Measurements from ENCODE around the gene PHLDA2. TPM values are rescaled to one million over a fixed set of nuclear protein-coding genes. Genes with fewer than 3 reads are reported as not detected.

PHLDA2 gene
- total RNA-seq, 2 experiments from 2014 or later, result 0.16 to 0.34 TPM

DNA sequence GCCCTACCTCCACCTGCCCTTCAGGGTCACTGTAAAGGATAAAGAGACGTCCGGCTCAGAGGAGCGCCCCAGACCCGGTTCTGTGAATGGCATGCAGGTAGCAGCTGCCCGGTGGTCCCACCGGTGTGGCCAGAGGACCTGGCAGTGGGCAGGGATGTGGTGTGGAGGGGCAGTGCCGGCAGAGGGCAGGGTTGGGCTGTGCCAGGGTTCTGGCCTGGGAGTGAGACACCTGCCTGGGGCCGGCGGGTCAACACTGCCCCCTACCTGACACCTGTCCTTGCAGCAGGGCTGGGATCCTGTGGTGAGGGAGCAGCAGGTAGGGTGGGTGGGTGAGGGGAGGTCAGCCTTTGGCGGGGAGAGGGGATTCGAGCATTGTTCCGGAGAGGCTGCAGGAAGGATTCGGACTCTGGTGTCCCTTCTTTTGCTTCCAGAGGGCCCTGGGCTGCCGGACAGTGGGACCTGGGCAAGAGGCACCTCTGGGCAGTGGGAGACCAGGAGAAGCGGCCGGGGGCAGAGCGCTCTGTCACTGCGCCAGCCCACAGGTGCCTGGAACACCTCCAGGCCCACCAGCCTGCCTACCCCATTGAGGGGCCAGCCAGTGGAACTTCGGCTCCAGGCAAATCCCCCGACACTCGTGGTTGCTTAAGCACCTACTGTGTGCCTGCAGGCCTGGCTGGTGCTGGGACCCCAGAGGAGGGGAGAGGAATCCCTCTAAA, 1.6 kb upstream of the PHLDA2 start:
- DNase-seq (ENCODE audit: low spot score), result peak; percentile 73
- Histone ChIP-seq H4K20me1 (ENCODE audit: insufficient read depth, low read length) (no peaks in the 10 kb centered on the region), H2AFZ (ENCODE audit: low read length) (no peak overlapping the region), H3K79me2 (ENCODE audit: insufficient read depth, low read depth, low read length) (no peaks in the 10 kb centered on the region), H3K9me3 (ENCODE audit: low read length) (no peaks in the 10 kb centered on the region), H3K9me2 (ENCODE audit: insufficient read depth, low read length) (no peaks in the 10 kb centered on the region), H3K4me3 (ENCODE audit: low read depth, low read length, poor library complexity, severe bottlenecking) (no peak overlapping the region), H3K4me2 (ENCODE audit: low read length) (peak overlapping the region; percentile 33), H3K27ac (ENCODE audit: low read depth, low read length, poor library complexity, severe bottlenecking) (no peak overlapping the region), H3K36me3 (ENCODE audit: insufficient read depth, low read length) (no peaks in the 10 kb centered on the region), H3K4me1 (ENCODE audit: insufficient read depth, low read length, poor library complexity, severe bottlenecking) (no peaks in the 10 kb centered on the region)
- TF ChIP-seq EZH2phosphoT487 (IDR thresholded peaks at IDR 0.05; ENCODE audit: borderline replicate concordance, low read depth, low read length), result no peak
- TF ChIP-seq, protein P1, sequence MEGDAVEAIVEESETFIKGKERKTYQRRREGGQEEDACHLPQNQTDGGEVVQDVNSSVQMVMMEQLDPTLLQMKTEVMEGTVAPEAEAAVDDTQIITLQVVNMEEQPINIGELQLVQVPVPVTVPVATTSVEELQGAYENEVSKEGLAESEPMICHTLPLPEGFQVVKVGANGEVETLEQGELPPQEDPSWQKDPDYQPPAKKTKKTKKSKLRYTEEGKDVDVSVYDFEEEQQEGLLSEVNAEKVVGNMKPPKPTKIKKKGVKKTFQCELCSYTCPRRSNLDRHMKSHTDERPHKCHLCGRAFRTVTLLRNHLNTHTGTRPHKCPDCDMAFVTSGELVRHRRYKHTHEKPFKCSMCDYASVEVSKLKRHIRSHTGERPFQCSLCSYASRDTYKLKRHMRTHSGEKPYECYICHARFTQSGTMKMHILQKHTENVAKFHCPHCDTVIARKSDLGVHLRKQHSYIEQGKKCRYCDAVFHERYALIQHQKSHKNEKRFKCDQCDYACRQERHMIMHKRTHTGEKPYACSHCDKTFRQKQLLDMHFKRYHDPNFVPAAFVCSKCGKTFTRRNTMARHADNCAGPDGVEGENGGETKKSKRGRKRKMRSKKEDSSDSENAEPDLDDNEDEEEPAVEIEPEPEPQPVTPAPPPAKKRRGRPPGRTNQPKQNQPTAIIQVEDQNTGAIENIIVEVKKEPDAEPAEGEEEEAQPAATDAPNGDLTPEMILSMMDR (conservative IDR thresholded peaks at IDR 0.05; ENCODE audit: low read length), result peak; percentile 80
- ChIA-PET POLR2A (no interaction called here), CTCF (ENCODE audit: unreplicated experiment) (no interaction called here)
- BruUV-seq (replicated peaks), result no TSS peak
- intact Hi-C loops (cut with micrococcal nuclease; ENCODE audit: unreplicated experiment), result loop anchor here (2.0 kb wide), 1 partner anchor 160 kb away; no protein-coding TSS in a partner anchor

DNA sequence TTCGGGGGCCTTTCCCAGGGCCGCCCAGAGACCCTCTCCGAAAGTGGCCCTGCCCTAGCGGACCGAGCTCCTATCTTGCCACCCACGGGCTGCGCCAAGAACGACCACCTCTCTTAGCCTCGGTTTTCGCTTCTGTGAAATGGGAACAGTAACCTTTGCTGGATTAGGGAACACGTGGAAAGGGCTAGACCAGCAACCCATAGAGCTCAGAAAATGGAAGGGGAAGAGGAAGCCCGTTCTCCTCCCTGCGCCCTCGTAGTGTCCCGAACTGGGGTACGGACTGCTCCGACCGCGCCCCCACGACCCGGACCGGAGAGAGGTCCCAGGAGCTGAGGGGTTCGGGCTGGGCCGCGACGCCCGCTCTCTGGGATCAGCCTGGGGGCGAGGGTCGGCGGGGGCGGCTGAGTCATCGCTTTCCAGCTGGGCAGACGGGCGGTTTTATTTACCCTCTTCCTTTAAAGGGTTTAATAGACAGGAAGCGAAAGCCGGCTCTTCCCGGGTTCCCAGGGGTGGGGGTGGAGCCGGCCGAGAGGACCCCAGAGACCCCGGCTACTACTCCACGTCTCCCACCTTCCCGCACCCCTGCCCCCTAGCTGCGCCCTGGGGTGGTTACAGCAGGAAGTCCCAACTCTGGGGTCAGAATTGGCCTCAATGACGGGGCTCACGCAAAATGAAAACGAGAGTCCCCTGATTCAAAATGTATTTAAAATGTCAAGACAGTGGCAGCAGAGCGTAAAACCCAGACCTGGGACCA, 907 bp upstream of the PHLDA2 start:
- BruUV-seq (replicated peaks), result no TSS peak

More for the DNA sequence above, 907 bp upstream of the PHLDA2 start:
- Histone ChIP-seq H3K4me2 (ENCODE audit: low read length) (peak overlapping the region; percentile 33), H3K36me3 (ENCODE audit: insufficient read depth, low read length) (no peaks in the 10 kb centered on the region), H3K4me3 (ENCODE audit: low read depth, low read length, poor library complexity, severe bottlenecking) (no peak overlapping the region), H3K79me2 (ENCODE audit: insufficient read depth, low read depth, low read length) (no peaks in the 10 kb centered on the region), H3K9me2 (ENCODE audit: insufficient read depth, low read length) (no peaks in the 10 kb centered on the region), H2AFZ (ENCODE audit: low read length) (no peak overlapping the region), H4K20me1 (ENCODE audit: insufficient read depth, low read length) (no peaks in the 10 kb centered on the region), H3K27ac (ENCODE audit: low read depth, low read length, poor library complexity, severe bottlenecking) (no peak overlapping the region), H3K9me3 (ENCODE audit: low read length) (no peaks in the 10 kb centered on the region), H3K4me1 (ENCODE audit: insufficient read depth, low read length, poor library complexity, severe bottlenecking) (no peaks in the 10 kb centered on the region)
- intact Hi-C loops (cut with micrococcal nuclease; ENCODE audit: unreplicated experiment), result loop anchor here (2.0 kb wide), 1 partner anchor 161 kb away; no protein-coding TSS in a partner anchor
- ChIA-PET POLR2A (no interaction called here), CTCF (ENCODE audit: unreplicated experiment) (no interaction called here)
- no peak for DNase-seq (ENCODE audit: low spot score)
- no peak for TF ChIP-seq EZH2phosphoT487 (IDR thresholded peaks at IDR 0.05; ENCODE audit: borderline replicate concordance, low read depth, low read length)
- TF ChIP-seq, protein P1 (conservative IDR thresholded peaks at IDR 0.05; ENCODE audit: low read length), result no peak; the same call in 1 of the 2 replicates

Measured in OCI-LY7 (cell line).